Left hindlimb (tissue), 1 donor: ENCODE measurements around the gene C19orf33.

Experiments
- DNase-seq: peaks from one replicate; pipeline ENCODE4 v3.0.0-alpha.2; 2018

Gene C19orf33

GRCh38 chr19:38280030-38280921, 23.8 kb upstream of the C19orf33 start:
- DNase-seq, result no peak

GRCh38 chr19:38281811-38282566, 22.1 kb upstream of the C19orf33 start:
- DNase-seq, result no peak

GRCh38 chr19:38283271-38283670, 20.8 kb upstream of the C19orf33 start:
- no peak for DNase-seq

- no peak for DNase-seq
These were observed 19.6 kb upstream of the C19orf33 start for GRCh38 chr19:38284422-38284821.

GRCh38 chr19:38285567-38285966, 18.5 kb upstream of the C19orf33 start:
- DNase-seq, result no peak

- no peak for DNase-seq
These were observed 16.4 kb upstream of the C19orf33 start for GRCh38 chr19:38287604-38288003.

GRCh38 chr19:38288123-38288855, 15.8 kb upstream of the C19orf33 start:
- no peak for DNase-seq

- DNase-seq, result no peak
These were observed 14.1 kb upstream of the C19orf33 start for GRCh38 chr19:38289955-38290354.

- no peak for DNase-seq
These were observed 13.4 kb upstream of the C19orf33 start for GRCh38 chr19:38290631-38291147.

GRCh38 chr19:38291855-38292254, 12.2 kb upstream of the C19orf33 start:
- DNase-seq, result no peak

- DNase-seq, result no peak
These were observed 10.8 kb upstream of the C19orf33 start for GRCh38 chr19:38293281-38293680.

GRCh38 chr19:38294090-38294489, 10.0 kb upstream of the C19orf33 start:
- DNase-seq, result peak; percentile 35

- DNase-seq, result no peak
These were observed 5.0 kb upstream of the C19orf33 start for GRCh38 chr19:38298821-38299680.

- DNase-seq, result no peak
These were observed 358 bp downstream of the C19orf33 start for GRCh38 chr19:38304352-38304865.

GRCh38 chr19:38304866-38305429, 897 bp downstream of the C19orf33 start:
- DNase-seq, result no peak

- no peak for DNase-seq
These were observed 2.2 kb downstream of the C19orf33 start for GRCh38 chr19:38306236-38306635.

- no peak for DNase-seq
These were observed 3.0 kb downstream of the C19orf33 start for GRCh38 chr19:38307076-38307475.

- no peak for DNase-seq
These were observed 3.5 kb downstream of the C19orf33 start for GRCh38 chr19:38307597-38307996.

- DNase-seq, result no peak
These were observed 4.1 kb downstream of the C19orf33 start for GRCh38 chr19:38308006-38308766.

- no peak for DNase-seq
These were observed 5.0 kb downstream of the C19orf33 start for GRCh38 chr19:38308926-38309614.
